Uterus (tissue), 4 donors: ENCODE results near the gene DNM1. TPM values are rescaled to one million over a fixed set of nuclear protein-coding genes. Genes with fewer than 3 reads are reported as not detected.

ENCODE experiments used
- DNase-seq, 2 donors: peaks; one replicate each; pipeline ENCODE4 v3.0.0-alpha.2; 2019 to 2020
- H3K27ac ChIP-seq, 2 donors: fragments of 200-600 bp; sonication (generic); 1 replicate in 1 of 2; 2 replicates in 1 of 2; pipeline ENCODE4 v1.5.1; 2016 to 2018
- H3K27me3 ChIP-seq, 2 donors: fragments of 200-600 bp; sonication (generic); one replicate each; pipeline ENCODE4 v1.5.1; 2018 to 2019; ENCODE audit warnings: control low read depth in 1 of 2
- H3K36me3 ChIP-seq, 2 donors: fragments of 200-600 bp; sonication (generic); one replicate each; pipeline ENCODE4 v1.5.1; 2019; ENCODE audit warnings: control low read depth in 1 of 2
- H3K4me1 ChIP-seq, 2 donors: fragments of 200-600 bp; sonication (generic); one replicate each; pipeline ENCODE4 v1.5.1; 2018 to 2019; ENCODE audit warnings: control low read depth in 1 of 2
- H3K4me3 ChIP-seq, 2 donors: fragments of 200-600 bp; sonication (generic); 1 replicate in 1 of 2; 2 replicates in 1 of 2; pipeline ENCODE4 v1.5.1; 2018 to 2019; ENCODE audit warnings: mild to moderate bottlenecking in 1 of 2
- H3K9me3 ChIP-seq, 2 donors: fragments of 200-600 bp; sonication (generic); one replicate each; pipeline ENCODE4 v1.5.1; 2019; ENCODE audit warnings: control low read depth in 1 of 2
- POLR2A ChIP-seq, 2 donors: fragments of 450-650 bp; IDR thresholded peaks; one replicate each; pipeline ENCODE4 v1.6.1; 2016; ENCODE audit warnings: antibody characterized with exemption in 2 of 2, mild to moderate bottlenecking in 1 of 2, moderate library complexity in 1 of 2
- intact Hi-C: fragments of 100-400 bp; cut with DNase I; formaldehyde crosslinking; loops from one replicate; pipeline ENCODE4 v1.15.1; 2023; ENCODE audit warnings: low total_unique reads
- total RNA-seq, 4 donors: library from RNA; depleted of rRNA in 3 of 4; stranded (reverse); fragments of >200 nt in 3 of 4; gene quantifications; one replicate each; pipeline versions ENCODE4 v1.1.0 to v1.2.4, GENCODE V29; 2014 to 2023
- TF ChIP-seq, protein P1 (sequence below), 4 experiments: fragments of 200-600 bp in 2 of 4; fragments of 450-650 bp in 2 of 4; sonication (generic) in 2 of 4; IDR thresholded peaks; one replicate each; pipeline ENCODE4 v1.5.1; 2016 to 2019; ENCODE audit warnings: antibody characterized with exemption in 4 of 4, mild to moderate bottlenecking in 2 of 4, moderate library complexity in 1 of 4
- donor health status: DM: yes; HTN: yes; CAD: no.

Gene DNM1
- total RNA-seq, 4 donors from 2014 or later: 5.0 to 71.5 (median 31.0) TPM

DNA sequence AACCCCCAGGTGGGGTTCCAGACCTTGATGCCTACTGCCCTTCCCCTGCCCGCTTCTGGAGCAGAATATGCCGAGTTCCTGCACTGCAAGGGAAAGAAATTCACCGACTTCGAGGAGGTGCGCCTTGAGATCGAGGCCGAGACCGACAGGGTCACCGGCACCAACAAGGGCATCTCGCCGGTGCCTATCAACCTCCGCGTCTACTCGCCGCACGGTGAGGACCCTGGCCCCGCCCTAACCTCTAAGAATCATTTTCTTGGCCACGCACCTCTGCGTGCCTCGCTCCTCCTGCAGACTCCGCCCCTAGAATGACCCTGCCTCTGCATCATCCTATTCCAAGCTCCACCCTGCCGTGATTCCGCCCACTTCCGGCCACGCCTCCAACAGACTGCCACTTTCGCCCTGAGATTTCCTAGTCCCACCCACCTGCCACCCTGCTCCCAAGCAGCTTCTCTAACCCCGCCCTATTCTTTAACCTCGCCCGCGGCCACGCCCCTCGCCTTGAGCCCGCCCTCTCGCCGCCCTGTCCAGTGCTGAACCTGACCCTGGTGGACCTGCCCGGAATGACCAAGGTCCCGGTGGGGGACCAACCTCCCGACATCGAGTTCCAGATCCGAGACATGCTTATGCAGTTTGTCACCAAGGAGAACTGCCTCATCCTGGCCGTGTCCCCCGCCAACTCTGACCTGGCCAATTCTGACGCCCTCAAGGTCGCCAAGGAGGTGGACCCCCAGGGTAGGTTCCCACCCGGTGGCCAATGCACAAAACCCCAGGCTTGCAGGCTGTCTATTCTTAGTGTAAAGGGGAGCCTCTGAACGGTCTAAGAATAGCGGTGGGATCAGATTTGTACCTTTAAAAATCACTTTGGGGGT, 15.6 kb downstream of the DNM1 start:
- H3K27me3 ChIP-seq: no peaks in the 10 kb centered on the region
- no peaks in the 10 kb centered on the region for H3K4me1 ChIP-seq
- peak; percentile 94 for DNase-seq
- H3K4me3 ChIP-seq: peak overlapping the region in 1 of 2 donors; percentile 22
- no peaks in the 10 kb centered on the region for H3K9me3 ChIP-seq
- H3K27ac ChIP-seq: peak overlapping the region; percentile 29 to 42
- H3K36me3 ChIP-seq: no peaks in the 10 kb centered on the region
- TF ChIP-seq, protein P1, sequence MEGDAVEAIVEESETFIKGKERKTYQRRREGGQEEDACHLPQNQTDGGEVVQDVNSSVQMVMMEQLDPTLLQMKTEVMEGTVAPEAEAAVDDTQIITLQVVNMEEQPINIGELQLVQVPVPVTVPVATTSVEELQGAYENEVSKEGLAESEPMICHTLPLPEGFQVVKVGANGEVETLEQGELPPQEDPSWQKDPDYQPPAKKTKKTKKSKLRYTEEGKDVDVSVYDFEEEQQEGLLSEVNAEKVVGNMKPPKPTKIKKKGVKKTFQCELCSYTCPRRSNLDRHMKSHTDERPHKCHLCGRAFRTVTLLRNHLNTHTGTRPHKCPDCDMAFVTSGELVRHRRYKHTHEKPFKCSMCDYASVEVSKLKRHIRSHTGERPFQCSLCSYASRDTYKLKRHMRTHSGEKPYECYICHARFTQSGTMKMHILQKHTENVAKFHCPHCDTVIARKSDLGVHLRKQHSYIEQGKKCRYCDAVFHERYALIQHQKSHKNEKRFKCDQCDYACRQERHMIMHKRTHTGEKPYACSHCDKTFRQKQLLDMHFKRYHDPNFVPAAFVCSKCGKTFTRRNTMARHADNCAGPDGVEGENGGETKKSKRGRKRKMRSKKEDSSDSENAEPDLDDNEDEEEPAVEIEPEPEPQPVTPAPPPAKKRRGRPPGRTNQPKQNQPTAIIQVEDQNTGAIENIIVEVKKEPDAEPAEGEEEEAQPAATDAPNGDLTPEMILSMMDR (IDR thresholded peaks at IDR 0.05): peak in 1 of 4 experiments; percentile 9
- peak in 1 of 2 donors; percentile 32 for TF ChIP-seq POLR2A (IDR thresholded peaks at IDR 0.05)
- intact Hi-C loops: no loop called here

DNA sequence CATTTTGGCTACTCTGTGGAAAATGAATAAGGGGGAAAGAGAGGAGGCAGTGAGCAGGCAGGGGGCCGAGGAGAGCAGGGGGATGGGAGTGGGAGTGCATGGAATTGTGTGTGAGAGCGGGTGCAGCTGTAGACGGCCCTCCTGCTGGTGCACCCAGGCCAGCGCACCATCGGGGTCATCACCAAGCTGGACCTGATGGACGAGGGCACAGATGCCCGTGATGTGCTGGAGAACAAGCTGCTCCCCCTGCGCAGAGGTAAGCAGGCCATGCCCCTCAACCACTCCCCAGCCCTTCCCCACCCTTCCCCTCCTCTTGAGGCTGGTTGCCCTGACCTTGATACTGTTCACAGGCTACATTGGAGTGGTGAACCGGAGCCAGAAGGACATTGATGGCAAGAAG, 16.7 kb downstream of the DNM1 start:
- intact Hi-C loops: no loop called here
- DNase-seq: no peak
- no peak overlapping the region for H3K27ac ChIP-seq
- H3K27me3 ChIP-seq: no peaks in the 10 kb centered on the region
- H3K36me3 ChIP-seq: no peaks in the 10 kb centered on the region
- H3K4me3 ChIP-seq: no peak overlapping the region
- no peaks in the 10 kb centered on the region for H3K4me1 ChIP-seq
- no peaks in the 10 kb centered on the region for H3K9me3 ChIP-seq
- TF ChIP-seq, protein P1 (IDR thresholded peaks at IDR 0.05): no peak
- no peak for TF ChIP-seq POLR2A (IDR thresholded peaks at IDR 0.05)

DNA sequence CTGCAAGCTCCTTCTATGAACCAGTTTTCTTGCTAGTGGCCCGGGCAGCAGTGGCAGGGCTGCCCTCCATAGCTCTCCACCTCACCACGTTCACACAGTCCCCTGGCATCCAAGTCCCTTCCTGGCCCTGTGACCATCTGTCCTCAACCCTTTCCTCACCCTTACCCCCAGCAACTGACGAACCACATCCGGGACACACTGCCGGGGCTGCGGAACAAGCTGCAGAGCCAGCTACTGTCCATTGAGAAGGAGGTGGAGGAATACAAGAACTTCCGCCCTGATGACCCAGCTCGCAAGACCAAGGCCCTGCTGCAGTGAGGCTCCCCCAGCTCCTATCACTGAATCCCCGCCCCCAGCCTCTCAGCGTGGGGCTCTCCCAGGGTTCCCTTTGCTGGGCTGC, 18.8 kb downstream of the DNM1 start:
- no peak for TF ChIP-seq POLR2A (IDR thresholded peaks at IDR 0.05)
- TF ChIP-seq, protein P1 (IDR thresholded peaks at IDR 0.05): no peak
- DNase-seq: no peak
- Histone ChIP-seq H3K4me3 (no peak overlapping the region), H3K4me1 (no peaks in the 10 kb centered on the region), H3K36me3 (no peaks in the 10 kb centered on the region), H3K9me3 (no peaks in the 10 kb centered on the region), H3K27ac (no peak overlapping the region), H3K27me3 (no peaks in the 10 kb centered on the region)
- intact Hi-C loops: no loop called here

DNA sequence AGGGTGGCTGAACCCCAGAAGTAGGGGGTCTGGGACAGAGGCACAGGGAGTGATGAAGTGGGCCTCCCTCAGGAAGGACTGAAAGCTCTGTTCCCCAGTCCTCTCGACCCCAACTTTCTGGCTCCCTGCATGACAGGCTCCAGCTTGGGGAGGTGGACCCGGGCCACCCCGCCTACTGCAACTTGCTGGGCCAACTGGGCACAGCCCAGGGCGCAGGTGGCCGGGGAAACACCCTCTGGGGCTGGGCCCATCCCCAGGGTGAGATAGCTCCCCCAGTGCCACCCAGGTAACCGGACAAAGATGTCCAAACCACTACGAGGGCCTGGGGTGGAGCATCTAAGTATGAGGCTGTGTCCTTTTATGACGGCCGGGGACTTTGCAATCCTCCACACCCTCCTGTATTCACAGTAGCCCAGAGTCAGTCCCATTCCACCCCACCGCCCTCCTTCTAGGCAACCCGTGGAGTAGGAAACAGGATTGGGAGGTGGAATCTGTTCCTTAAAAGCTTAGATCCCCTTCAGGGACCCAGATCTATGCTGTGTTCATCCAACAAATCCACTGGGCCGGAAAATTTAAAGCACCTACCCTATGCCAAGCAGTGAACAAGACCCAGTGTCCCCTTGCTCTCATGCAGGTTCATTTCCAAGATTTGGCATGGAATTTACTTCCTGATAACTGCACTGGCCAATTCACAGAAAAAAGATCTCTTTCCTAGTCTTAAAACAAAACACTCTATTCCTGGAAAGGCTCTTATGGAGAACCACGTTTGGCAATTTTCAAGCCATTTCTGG, 19.9 kb downstream of the DNM1 start:
- intact Hi-C loops: no loop called here
- no peak for TF ChIP-seq POLR2A (IDR thresholded peaks at IDR 0.05)
- TF ChIP-seq, protein P1 (IDR thresholded peaks at IDR 0.05): no peak
- Histone ChIP-seq H3K27me3 (no peaks in the 10 kb centered on the region), H3K36me3 (no peaks in the 10 kb centered on the region), H3K4me3 (no peak overlapping the region), H3K4me1 (no peaks in the 10 kb centered on the region), H3K27ac (no peak overlapping the region), H3K9me3 (no peaks in the 10 kb centered on the region)
- no peak for DNase-seq

DNA sequence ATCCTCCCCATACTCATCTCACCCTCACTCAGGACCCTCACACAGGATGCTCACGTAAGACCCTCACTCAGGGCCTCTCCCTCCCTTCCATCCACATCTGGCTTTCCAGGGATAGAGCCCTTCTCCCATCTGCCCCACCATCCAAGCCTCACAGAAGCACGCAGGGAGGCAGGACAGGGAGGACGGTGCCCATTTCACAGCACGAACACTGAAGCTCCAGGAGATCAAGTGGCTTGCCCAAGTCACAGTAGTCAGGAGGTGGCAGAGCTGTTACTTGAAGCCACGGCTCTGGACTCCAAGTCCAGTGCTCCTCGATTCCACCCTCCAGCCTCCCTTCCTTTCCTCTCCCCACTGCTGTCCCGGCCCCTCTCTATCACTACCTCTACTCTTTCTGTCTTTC, 21.7 kb downstream of the DNM1 start:
- no peaks in the 10 kb centered on the region for H3K36me3 ChIP-seq
- no peaks in the 10 kb centered on the region for H3K4me1 ChIP-seq
- no peak for DNase-seq
- H3K27me3 ChIP-seq: no peaks in the 10 kb centered on the region
- TF ChIP-seq, protein P1 (IDR thresholded peaks at IDR 0.05): no peak
- TF ChIP-seq POLR2A (IDR thresholded peaks at IDR 0.05): no peak
- no peak overlapping the region for H3K27ac ChIP-seq
- H3K9me3 ChIP-seq: no peaks in the 10 kb centered on the region
- intact Hi-C loops: no loop called here
- no peak overlapping the region for H3K4me3 ChIP-seq
